ENCODE results near the gene BDH1.

- TF ChIP-seq ARNTL (CRISPR knock-in tag; IDR thresholded peaks at IDR 0.05; ENCODE audit: borderline replicate concordance, low read depth) (no peak), TCF4 (CRISPR knock-in tag; IDR thresholded peaks at IDR 0.05; ENCODE audit: borderline replicate concordance) (no peak), CSRNP3 (CRISPR knock-in tag; IDR thresholded peaks at IDR 0.05) (no peak)
Observed at GRCh38 chr3:197589545-197589944, 33.8 kb upstream of the BDH1 start.
